Adipocyte (in vitro differentiated cells): ENCODE measurements around the gene AEN.

ENCODE experiments used
- DNase-seq: peaks from one replicate; pipeline ENCODE4 v3.0.0-alpha.2; 2015; ENCODE audit warnings: low read depth
- H3K27me3 ChIP-seq: replicated peaks from 2 replicates; pipeline ENCODE4 v1.7.0; 2013; ENCODE audit warnings: mild to moderate bottlenecking, low read length, moderate library complexity; ENCODE audit not compliant: control insufficient read depth, insufficient read depth
- H3K36me3 ChIP-seq: 2 replicates; pipeline ENCODE4 v1.7.0; 2013; ENCODE audit warnings: low read length, mild to moderate bottlenecking, moderate library complexity; ENCODE audit not compliant: control insufficient read depth, insufficient read depth, severe bottlenecking
- H3K4me1 ChIP-seq: 2 replicates; pipeline ENCODE4 v1.7.0; 2013; ENCODE audit warnings: mild to moderate bottlenecking, low read length, moderate library complexity; ENCODE audit not compliant: control insufficient read depth, insufficient read depth
- H3K4me3 ChIP-seq: 2 replicates; pipeline ENCODE4 v1.7.0; 2013; ENCODE audit warnings: mild to moderate bottlenecking, low read length, moderate library complexity
- H3K9ac ChIP-seq: 2 replicates; pipeline ENCODE4 v1.7.0; 2013; ENCODE audit warnings: mild to moderate bottlenecking, low read length, moderate library complexity
- H3K9me3 ChIP-seq: 2 replicates; pipeline ENCODE4 v1.7.0; 2013; ENCODE audit warnings: mild to moderate bottlenecking, low read length, moderate library complexity; ENCODE audit not compliant: control insufficient read depth

The AEN gene

GRCh38 chr15:88605189-88606069 lies 15.7 kb upstream of the AEN start:
- Histone ChIP-seq H3K4me3 (peak overlapping the region; percentile 72), H3K9ac (peak overlapping the region; percentile 56), H3K27me3 (peaks cover 57% of the 10 kb centered on the region), H3K9me3 (no peaks in the 10 kb centered on the region), H3K36me3 (no peaks in the 10 kb centered on the region), H3K4me1 (peaks cover 22% of the 10 kb centered on the region)
- peak; percentile 70 for DNase-seq

DNA sequence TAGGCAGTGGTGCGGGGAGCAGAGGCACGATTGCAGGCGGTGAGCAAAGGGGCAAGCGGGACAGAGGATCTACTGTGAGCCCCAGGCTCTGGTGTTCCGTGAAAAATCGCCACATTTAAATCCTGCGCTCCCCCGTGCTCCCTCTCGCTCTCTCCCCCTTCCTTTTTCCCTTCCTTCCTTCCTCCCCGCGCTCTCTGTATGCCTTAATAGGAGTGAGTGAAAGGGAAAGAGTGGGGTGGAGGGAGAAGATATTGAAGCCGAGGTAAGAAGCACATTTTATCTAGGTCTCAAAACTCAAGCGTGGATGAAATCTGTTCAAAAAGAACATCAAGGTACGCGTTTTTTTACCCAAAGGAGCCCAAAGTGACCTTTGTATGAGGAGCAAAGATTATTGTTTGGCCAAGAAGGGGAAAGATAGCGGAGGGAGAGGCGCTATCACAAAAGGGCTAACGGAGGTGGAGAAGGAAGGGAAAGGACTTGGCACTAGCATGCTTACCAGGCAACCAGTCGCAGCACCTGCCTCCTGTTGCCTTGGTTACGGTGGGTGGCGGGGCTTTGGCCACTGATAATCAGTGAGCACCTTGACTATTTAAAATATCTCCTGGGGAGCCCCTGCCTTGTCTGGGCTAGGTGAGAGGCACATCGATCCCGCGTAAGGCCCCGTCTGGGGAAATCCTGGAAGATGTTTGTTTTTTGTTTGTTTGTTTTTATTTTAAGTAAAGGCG lies 14.9 kb upstream of the AEN start:
- H3K9me3 ChIP-seq: no peaks in the 10 kb centered on the region
- peaks cover 57% of the 10 kb centered on the region for H3K27me3 ChIP-seq
- no peaks in the 10 kb centered on the region for H3K36me3 ChIP-seq
- no peak overlapping the region for H3K9ac ChIP-seq
- peaks cover 22% of the 10 kb centered on the region for H3K4me1 ChIP-seq
- peak overlapping the region; percentile 72 for H3K4me3 ChIP-seq
- DNase-seq: no peak

- no peaks in the 10 kb centered on the region for H3K9me3 ChIP-seq
- peaks cover 25% of the 10 kb centered on the region for H3K4me1 ChIP-seq
- H3K27me3 ChIP-seq: peaks cover 60% of the 10 kb centered on the region
- DNase-seq: no peak
- no peaks in the 10 kb centered on the region for H3K36me3 ChIP-seq
- no peak overlapping the region for H3K4me3 ChIP-seq
- no peak overlapping the region for H3K9ac ChIP-seq
Observed at GRCh38 chr15:88607951-88608350, 13.2 kb upstream of the AEN start.

- peaks cover 30% of the 10 kb centered on the region for H3K4me1 ChIP-seq
Observed at GRCh38 chr15:88608607-88609181, 12.4 kb upstream of the AEN start.

GRCh38 chr15:88609344-88610090 lies 11.6 kb upstream of the AEN start:
- Histone ChIP-seq H3K9me3 (no peaks in the 10 kb centered on the region), H3K27me3 (peaks cover 49% of the 10 kb centered on the region), H3K4me3 (no peak overlapping the region), H3K4me1 (peaks cover 25% of the 10 kb centered on the region), H3K36me3 (no peaks in the 10 kb centered on the region), H3K9ac (no peak overlapping the region)
- DNase-seq: no peak

More at GRCh38 chr15:88608607-88609181, 12.4 kb upstream of the AEN start:
- no peaks in the 10 kb centered on the region for H3K36me3 ChIP-seq
- no peaks in the 10 kb centered on the region for H3K9me3 ChIP-seq
- no peak overlapping the region for H3K4me3 ChIP-seq
- H3K9ac ChIP-seq: no peak overlapping the region
- DNase-seq: no peak
- peaks cover 58% of the 10 kb centered on the region for H3K27me3 ChIP-seq

DNA sequence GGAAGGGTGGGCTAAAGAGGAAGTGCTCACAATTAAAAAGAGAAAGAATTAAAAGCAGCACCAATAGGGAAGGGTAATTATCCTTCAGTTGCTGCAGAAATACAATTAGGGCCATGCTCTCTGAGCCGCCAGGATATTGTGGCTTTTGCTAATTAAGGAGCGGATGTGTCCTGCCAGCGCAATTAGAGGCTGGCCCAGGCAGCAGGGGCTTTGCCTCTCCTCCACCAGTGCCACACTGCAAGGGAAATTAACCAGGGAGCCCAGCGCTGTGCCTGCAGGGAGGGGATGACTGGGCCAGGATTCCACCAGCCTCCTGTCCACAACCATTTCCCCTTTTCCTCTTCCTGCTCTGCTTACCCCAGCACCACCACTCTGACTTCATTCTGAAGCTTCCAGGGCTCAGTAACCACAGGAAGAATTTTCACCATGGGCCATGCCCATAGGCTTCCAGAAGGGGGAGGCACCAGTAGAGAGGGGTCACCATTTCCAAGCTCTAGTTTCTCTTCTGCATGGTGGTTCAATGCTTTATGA lies 10.4 kb upstream of the AEN start:
- DNase-seq: no peak
- H3K27me3 ChIP-seq: peaks cover 40% of the 10 kb centered on the region
- H3K9me3 ChIP-seq: no peaks in the 10 kb centered on the region
- no peak overlapping the region for H3K9ac ChIP-seq
- H3K4me3 ChIP-seq: no peak overlapping the region
- peaks cover 13% of the 10 kb centered on the region for H3K4me1 ChIP-seq
- H3K36me3 ChIP-seq: no peaks in the 10 kb centered on the region

- no peaks in the 10 kb centered on the region for H3K9me3 ChIP-seq
- no peak overlapping the region for H3K4me3 ChIP-seq
- no peak for DNase-seq
- H3K9ac ChIP-seq: no peak overlapping the region
- H3K27me3 ChIP-seq: peaks cover 25% of the 10 kb centered on the region
- H3K4me1 ChIP-seq: peaks cover 11% of the 10 kb centered on the region
- H3K36me3 ChIP-seq: no peaks in the 10 kb centered on the region
Observed at GRCh38 chr15:88612186-88612796, 8.8 kb upstream of the AEN start.

DNA sequence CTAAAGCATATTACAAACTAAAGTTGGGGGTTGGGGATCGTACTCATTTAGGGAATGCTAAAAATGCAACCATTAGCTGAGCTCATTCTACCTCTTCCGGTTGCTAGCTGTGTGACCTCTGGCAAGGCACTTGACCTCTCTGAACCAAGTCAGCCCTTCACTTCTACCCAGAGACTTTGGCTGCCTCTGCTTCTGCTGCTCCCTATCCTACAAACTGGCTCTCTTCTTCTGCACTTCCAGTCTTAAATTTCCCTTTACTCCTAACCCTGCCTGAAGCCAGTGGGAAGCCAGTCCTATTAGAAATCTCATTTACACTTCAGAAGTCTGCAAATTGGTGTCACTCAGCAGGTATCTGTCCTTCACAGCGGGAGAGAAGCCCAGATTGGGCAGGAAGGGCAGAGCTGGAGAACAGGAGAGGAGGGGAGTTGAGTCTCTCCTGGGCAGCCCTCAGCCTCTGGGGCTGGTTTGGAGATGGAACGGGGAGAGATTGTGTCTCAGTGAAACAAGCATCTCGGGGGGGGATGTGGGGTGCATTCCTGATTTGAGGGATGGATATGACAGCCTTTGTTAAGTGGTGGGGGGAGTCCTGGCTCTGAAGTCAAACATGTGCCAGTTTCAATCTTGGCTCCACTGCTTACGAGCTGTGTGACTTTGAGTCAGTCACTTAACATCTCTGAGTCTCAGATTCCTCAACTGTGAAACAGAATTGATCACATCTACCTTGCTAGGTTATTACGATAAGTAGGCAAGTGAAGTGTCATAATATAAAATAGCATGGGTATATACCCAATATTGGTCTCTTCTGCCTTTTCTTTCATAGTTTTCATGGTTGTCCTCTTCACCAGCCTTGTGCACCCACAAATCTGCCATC lies 7.8 kb upstream of the AEN start:
- no peak for DNase-seq

GRCh38 chr15:88615303-88616107 lies 5.6 kb upstream of the AEN start:
- DNase-seq: no peak
- Histone ChIP-seq H3K36me3 (no peaks in the 10 kb centered on the region), H3K9ac (no peak overlapping the region), H3K4me3 (no peak overlapping the region), H3K4me1 (peaks cover 11% of the 10 kb centered on the region), H3K9me3 (no peaks in the 10 kb centered on the region), H3K27me3 (peaks cover 3% of the 10 kb centered on the region)

More for the DNA sequence above, 7.8 kb upstream of the AEN start:
- Histone ChIP-seq H3K36me3 (no peaks in the 10 kb centered on the region), H3K9me3 (no peaks in the 10 kb centered on the region), H3K4me3 (no peak overlapping the region), H3K4me1 (peaks cover 11% of the 10 kb centered on the region), H3K9ac (no peak overlapping the region), H3K27me3 (peaks cover 16% of the 10 kb centered on the region)
